ENCODE measurements around the gene FAM43A. TPM values are rescaled to one million over a fixed set of nuclear protein-coding genes. Genes with fewer than 3 reads are reported as not detected.
A peak's percentile ranks its signal among the peaks of the same experiment; 100 is the strongest.

The FAM43A gene
- total RNA-seq, 1 donor from 2014 or later, result 18.0 TPM

- Histone ChIP-seq H3K27me3 (ENCODE audit: low read depth) (no peaks in the 10 kb centered on the region), H3K36me3 (peaks cover 8% of the 10 kb centered on the region), H3K9me3 (replicated peaks) (no peaks in the 10 kb centered on the region), H3K27ac (replicated peaks) (peak overlapping the region; percentile 97), H3K4me3 (peak overlapping the region; percentile 93), H3K4me1 (peaks cover 67% of the 10 kb centered on the region)
- no peak for TF ChIP-seq CTCF (IDR thresholded peaks at IDR 0.05; ENCODE audit: borderline replicate concordance)
- no peak for DNase-seq
- intact Hi-C loops (cut with micrococcal nuclease), result loop anchor here (10.0 kb wide), 1 partner anchor 840 kb away; no protein-coding TSS in a partner anchor
These were observed 492 bp upstream of the FAM43A start for GRCh38 chr3:194685065-194685717.

GRCh38 chr3:194686414-194686815 lies 732 bp downstream of the FAM43A start:
- no peaks in the 10 kb centered on the region for H3K27me3 ChIP-seq (ENCODE audit: low read depth)
- TF ChIP-seq CTCF (IDR thresholded peaks at IDR 0.05; ENCODE audit: borderline replicate concordance), result no peak
- H3K4me1 ChIP-seq, result peaks cover 79% of the 10 kb centered on the region
- no peak for DNase-seq
- peak overlapping the region; percentile 97 for H3K27ac ChIP-seq (replicated peaks)
- H3K9me3 ChIP-seq (replicated peaks), result no peaks in the 10 kb centered on the region
- intact Hi-C loops (cut with micrococcal nuclease), result loop anchor here (10.0 kb wide), 1 partner anchor 838 kb away; no protein-coding TSS in a partner anchor
- peak overlapping the region; percentile 93 for H3K4me3 ChIP-seq
- H3K36me3 ChIP-seq, result peaks cover 8% of the 10 kb centered on the region

- intact Hi-C loops (cut with micrococcal nuclease), result loop anchor here (10.0 kb wide), 1 partner anchor 838 kb away; no protein-coding TSS in a partner anchor
- peaks cover 8% of the 10 kb centered on the region for H3K36me3 ChIP-seq
- peak overlapping the region; percentile 93 for H3K4me3 ChIP-seq
- H3K27me3 ChIP-seq (ENCODE audit: low read depth), result no peaks in the 10 kb centered on the region
- TF ChIP-seq CTCF (IDR thresholded peaks at IDR 0.05; ENCODE audit: borderline replicate concordance), result no peak
- no peaks in the 10 kb centered on the region for H3K9me3 ChIP-seq (replicated peaks)
- H3K4me1 ChIP-seq, result peaks cover 85% of the 10 kb centered on the region
- peak overlapping the region; percentile 97 for H3K27ac ChIP-seq (replicated peaks)
- DNase-seq, result peak; percentile 73
These were observed 1.3 kb downstream of the FAM43A start for GRCh38 chr3:194686816-194687637.

GRCh38 chr3:194687638-194688199 lies 2.0 kb downstream of the FAM43A start:
- TF ChIP-seq CTCF (IDR thresholded peaks at IDR 0.05; ENCODE audit: borderline replicate concordance), result peak; percentile 56

GRCh38 chr3:194688200-194688740 lies 2.6 kb downstream of the FAM43A start:
- Histone ChIP-seq H3K9me3 (replicated peaks) (no peaks in the 10 kb centered on the region), H3K27ac (replicated peaks) (peak overlapping the region; percentile 97), H3K4me3 (peak overlapping the region; percentile 93), H3K27me3 (ENCODE audit: low read depth) (no peaks in the 10 kb centered on the region), H3K36me3 (peaks cover 8% of the 10 kb centered on the region), H3K4me1 (peaks cover 73% of the 10 kb centered on the region)
- intact Hi-C loops (cut with micrococcal nuclease), result loop anchor here (10.0 kb wide), 1 partner anchor 837 kb away; no protein-coding TSS in a partner anchor
- peak; percentile 56 for DNase-seq
- no peak for TF ChIP-seq CTCF (IDR thresholded peaks at IDR 0.05; ENCODE audit: borderline replicate concordance)

More at GRCh38 chr3:194687638-194688199, 2.0 kb downstream of the FAM43A start:
- intact Hi-C loops (cut with micrococcal nuclease), result loop anchor here (10.0 kb wide), 1 partner anchor 837 kb away; no protein-coding TSS in a partner anchor
- H3K4me3 ChIP-seq, result peak overlapping the region; percentile 93
- peak overlapping the region; percentile 97 for H3K27ac ChIP-seq (replicated peaks)
- H3K27me3 ChIP-seq (ENCODE audit: low read depth), result no peaks in the 10 kb centered on the region
- peaks cover 79% of the 10 kb centered on the region for H3K4me1 ChIP-seq
- peak; percentile 76 for DNase-seq
- H3K9me3 ChIP-seq (replicated peaks), result no peaks in the 10 kb centered on the region
- peaks cover 8% of the 10 kb centered on the region for H3K36me3 ChIP-seq
